CD4-positive, alpha-beta T cell (primary cell): ENCODE results near the gene PAWR. TPM values are rescaled to one million over a fixed set of nuclear protein-coding genes. Genes with fewer than 3 reads are reported as not detected.
"Not testable (repeated sequence)": the region's sequence is repeated elsewhere in the genome, so short reads cannot be mapped to it uniquely, and the experiment has no call there.

Experiments used
- ATAC-seq: fragments of 200-7000 bp; cut with Tn5 transposase; one replicate; pipeline ENCODE4 v1.10.0; 2022; ENCODE audit warnings: mild to moderate bottlenecking; ENCODE audit not compliant: poor library complexity
- CTCF ChIA-PET: fragments of 350-600 bp; sonication (Branson Sonifier 250); formaldehyde crosslinking; loops from one replicate; lab custom pipeline; 2021; ENCODE audit warnings: antibody characterized with exemption, inconsistent platforms; lab: Charles Lee
- POLR2A ChIA-PET: fragments of 350-600 bp; sonication (Branson Sonifier 250); formaldehyde crosslinking; loops from one replicate; lab custom pipeline; 2021; ENCODE audit warnings: antibody characterized with exemption, inconsistent platforms; lab: Charles Lee
- DNase-seq, 14 experiments: peaks; one replicate each; pipeline ENCODE4 v3.0.0-alpha.2; 2013 to 2020; ENCODE audit warnings: mixed read lengths in 2 of 14
- H3K27ac ChIP-seq, 2 donors: one replicate each; pipeline versions ENCODE4 v1.5.1 to v1.7.0; 2013; ENCODE audit warnings: low read length in 2 of 2, low read depth in 1 of 2, mild to moderate bottlenecking in 1 of 2
- H3K27me3 ChIP-seq, 2 experiments: 1 replicate in 1 of 2; 2 replicates in 1 of 2; pipeline versions ENCODE4 v1.6.1 to v1.7.0; 2013; ENCODE audit warnings: low read length in 2 of 2, control low read depth in 1 of 2, mild to moderate bottlenecking in 1 of 2, moderate library complexity in 1 of 2; ENCODE audit not compliant: insufficient read depth in 2 of 2, control insufficient read depth in 1 of 2
- H3K36me3 ChIP-seq: one replicate; pipeline ENCODE4 v1.6.1; 2013; ENCODE audit warnings: low read length, control low read depth; ENCODE audit not compliant: insufficient read depth
- H3K4me1 ChIP-seq: one replicate; pipeline ENCODE4 v1.6.1; 2013; ENCODE audit warnings: low read length, control low read depth; ENCODE audit not compliant: insufficient read depth
- H3K4me3 ChIP-seq: one replicate; pipeline ENCODE4 v1.5.1; 2013; ENCODE audit warnings: mild to moderate bottlenecking, low read length, moderate library complexity
- H3K9me3 ChIP-seq, 2 experiments: 1 replicate in 1 of 2; 2 replicates in 1 of 2; pipeline versions ENCODE4 v1.6.1 to v1.7.0; 2013; ENCODE audit warnings: low read length in 2 of 2, mild to moderate bottlenecking in 2 of 2, control low read depth in 1 of 2, moderate library complexity in 1 of 2; ENCODE audit not compliant: control insufficient read depth in 1 of 2, insufficient read depth in 1 of 2
- H3K27ac Mint-ChIP-seq: one replicate; pipeline ENCODE4 v1.8.0; 2020; ENCODE audit warnings: mixed read lengths
- H3K27me3 Mint-ChIP-seq: one replicate; pipeline ENCODE4 v1.8.0; 2021; ENCODE audit warnings: mixed read lengths
- H3K36me3 Mint-ChIP-seq: one replicate; pipeline ENCODE4 v1.8.0; 2021; ENCODE audit warnings: low read depth, mixed read lengths
- H3K4me1 Mint-ChIP-seq: one replicate; pipeline ENCODE4 v1.8.0; 2021; ENCODE audit warnings: low read depth, mixed read lengths
- H3K4me3 Mint-ChIP-seq: one replicate; pipeline ENCODE4 v1.8.0; 2020; ENCODE audit warnings: mild to moderate bottlenecking, mixed read lengths
- H3K9me3 Mint-ChIP-seq: one replicate; pipeline ENCODE4 v1.8.0; 2020; ENCODE audit warnings: mixed read lengths
- intact Hi-C, 2 experiments: fragments of 100-400 bp; cut with DNase I in 1 of 2; cut with micrococcal nuclease in 1 of 2; formaldehyde crosslinking; loops; one replicate each; pipeline versions ENCODE4 v1.15.1 to v1.9.0; 2023 to 2025; cut with DNase I, micrococcal nuclease
- total RNA-seq, 174 experiments: library from RNA in 2 of 174; stranded (reverse) in 2 of 174; gene quantifications; one replicate each; pipeline ENCODE4 v1.2.3 and lab custom pipeline; 2021 to 2026
- TF ChIP-seq, protein P1 (sequence below): fragments of 200-600 bp; IDR thresholded peaks from one replicate; pipeline ENCODE4 v1.8.0; 2022; ENCODE audit warnings: antibody characterized with exemption, mild to moderate bottlenecking

Gene PAWR
- total RNA-seq, 2 experiments from 2014 or later, result 1.6 to 3.2 TPM

DNA sequence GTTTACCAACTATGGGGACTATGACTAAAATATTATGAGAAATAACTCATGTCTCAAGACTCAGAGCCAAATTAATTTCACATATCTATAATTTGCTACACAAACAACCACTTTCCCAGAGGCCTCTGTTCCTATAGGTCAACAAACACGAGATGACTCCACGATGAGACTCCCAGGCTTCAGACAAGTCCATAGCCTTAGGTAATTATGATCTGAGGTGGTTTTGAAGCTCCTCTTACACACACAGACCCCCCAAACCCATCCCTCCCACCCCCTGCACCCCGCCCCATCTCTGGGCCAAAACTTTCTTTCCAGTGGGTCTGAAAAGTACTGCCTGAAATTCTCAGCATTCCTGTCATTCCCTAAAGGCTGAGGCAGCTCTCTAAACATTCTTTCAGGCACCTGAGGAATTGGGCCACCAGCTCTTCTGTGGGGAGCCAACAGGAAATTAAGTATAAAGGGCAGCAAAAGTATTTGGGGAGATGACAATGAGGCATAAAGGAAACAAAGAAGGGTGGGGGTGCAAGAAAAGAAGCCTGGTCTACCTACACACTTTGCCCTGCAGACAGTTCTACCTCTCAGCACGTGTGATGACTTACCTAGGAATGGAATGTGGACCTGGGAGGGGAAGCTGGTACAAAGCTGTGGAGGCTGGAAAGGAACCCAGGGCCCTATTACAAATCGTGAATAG lies 143.6 kb downstream of the PAWR start:
- Mint-ChIP-seq H3K4me1 (no peaks in the 10 kb centered on the region), H3K36me3 (no peaks in the 10 kb centered on the region), H3K4me3 (no peak overlapping the region), H3K27ac (no peak overlapping the region), H3K9me3 (no peaks in the 10 kb centered on the region), H3K27me3 (no peaks in the 10 kb centered on the region)
- Histone ChIP-seq H3K27me3 (no peaks in the 10 kb centered on the region), H3K27ac (no peak overlapping the region), H3K9me3 (no peaks in the 10 kb centered on the region), H3K4me1 (no peaks in the 10 kb centered on the region), H3K4me3 (no peak overlapping the region), H3K36me3 (no peaks in the 10 kb centered on the region)
- ChIA-PET CTCF (no interaction called here), POLR2A (no interaction called here)
- intact Hi-C loops, result no loop called here
- TF ChIP-seq, protein P1, sequence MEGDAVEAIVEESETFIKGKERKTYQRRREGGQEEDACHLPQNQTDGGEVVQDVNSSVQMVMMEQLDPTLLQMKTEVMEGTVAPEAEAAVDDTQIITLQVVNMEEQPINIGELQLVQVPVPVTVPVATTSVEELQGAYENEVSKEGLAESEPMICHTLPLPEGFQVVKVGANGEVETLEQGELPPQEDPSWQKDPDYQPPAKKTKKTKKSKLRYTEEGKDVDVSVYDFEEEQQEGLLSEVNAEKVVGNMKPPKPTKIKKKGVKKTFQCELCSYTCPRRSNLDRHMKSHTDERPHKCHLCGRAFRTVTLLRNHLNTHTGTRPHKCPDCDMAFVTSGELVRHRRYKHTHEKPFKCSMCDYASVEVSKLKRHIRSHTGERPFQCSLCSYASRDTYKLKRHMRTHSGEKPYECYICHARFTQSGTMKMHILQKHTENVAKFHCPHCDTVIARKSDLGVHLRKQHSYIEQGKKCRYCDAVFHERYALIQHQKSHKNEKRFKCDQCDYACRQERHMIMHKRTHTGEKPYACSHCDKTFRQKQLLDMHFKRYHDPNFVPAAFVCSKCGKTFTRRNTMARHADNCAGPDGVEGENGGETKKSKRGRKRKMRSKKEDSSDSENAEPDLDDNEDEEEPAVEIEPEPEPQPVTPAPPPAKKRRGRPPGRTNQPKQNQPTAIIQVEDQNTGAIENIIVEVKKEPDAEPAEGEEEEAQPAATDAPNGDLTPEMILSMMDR, result no peak
- DNase-seq (no peak), ATAC-seq (no peak)

DNA sequence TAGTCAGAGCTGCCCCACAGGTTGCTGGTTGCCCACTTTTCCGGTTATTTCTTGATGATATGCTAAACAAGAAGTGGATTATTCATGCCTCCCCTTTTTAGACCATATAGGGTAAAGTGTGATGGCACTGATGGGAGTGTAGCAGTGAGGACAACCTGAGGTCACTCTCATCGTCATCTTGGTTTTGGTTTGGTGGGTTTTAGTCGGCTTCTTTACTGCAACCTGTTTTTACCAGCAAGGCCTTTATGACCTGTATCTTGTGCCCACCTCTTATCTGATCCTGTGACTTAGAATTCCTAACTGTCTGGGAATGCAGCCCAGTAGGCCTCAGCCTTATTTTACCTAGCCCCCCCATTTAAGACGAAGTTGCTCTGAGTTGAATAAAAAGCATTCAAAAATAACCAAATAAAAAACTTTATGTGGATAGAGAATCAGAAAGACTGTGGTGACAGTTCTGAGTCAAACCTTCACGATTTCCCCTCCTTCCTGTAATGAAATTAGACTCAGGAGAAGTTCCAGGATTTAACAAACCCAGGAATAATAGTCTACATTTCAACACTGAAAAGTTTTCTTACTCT lies 144.2 kb downstream of the PAWR start:
- Mint-ChIP-seq H3K27me3 (no peaks in the 10 kb centered on the region), H3K9me3 (no peaks in the 10 kb centered on the region), H3K4me1 (no peaks in the 10 kb centered on the region), H3K4me3 (no peak overlapping the region), H3K36me3 (no peaks in the 10 kb centered on the region), H3K27ac (no peak overlapping the region)
- H3K27me3 ChIP-seq, result no peaks in the 10 kb centered on the region
- H3K4me1 ChIP-seq, result no peaks in the 10 kb centered on the region
- H3K4me3 ChIP-seq, result no peak overlapping the region
- intact Hi-C loops, result no loop called here
- no peak overlapping the region for H3K27ac ChIP-seq
- ChIA-PET POLR2A (no interaction called here), CTCF (no interaction called here)
- DNase-seq, result no peak
- no peak for ATAC-seq
- TF ChIP-seq, protein P1, result no peak
- no peaks in the 10 kb centered on the region for H3K36me3 ChIP-seq
- no peaks in the 10 kb centered on the region for H3K9me3 ChIP-seq

DNA sequence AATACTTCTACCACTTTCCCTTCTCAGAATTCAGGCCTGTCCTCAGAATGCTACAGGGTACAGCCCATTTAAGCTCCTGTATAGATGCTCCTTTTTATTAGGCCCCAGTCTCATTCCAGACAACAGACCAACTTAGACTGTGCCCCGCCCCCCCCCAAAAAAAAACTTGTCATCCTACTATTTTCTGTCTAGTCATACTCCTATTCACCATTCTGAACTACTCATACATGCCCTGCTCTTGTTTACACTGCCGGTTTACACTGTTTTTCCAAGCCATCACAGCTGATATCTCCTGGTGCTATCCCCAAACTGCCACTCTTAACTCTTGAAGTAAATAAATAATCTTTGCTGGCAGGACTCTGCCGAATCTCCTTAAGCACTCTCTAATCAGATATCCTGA lies 146.3 kb downstream of the PAWR start:
- H3K4me3 ChIP-seq, H3K27ac ChIP-seq, H3K4me1 Mint-ChIP-seq, H3K9me3 Mint-ChIP-seq, H3K27me3 Mint-ChIP-seq, H3K36me3 ChIP-seq, CTCF ChIA-PET, ATAC-seq, DNase-seq, H3K9me3 ChIP-seq, H3K27me3 ChIP-seq, H3K4me3 Mint-ChIP-seq, POLR2A ChIA-PET, H3K36me3 Mint-ChIP-seq, intact Hi-C loops, H3K27ac Mint-ChIP-seq, H3K4me1 ChIP-seq: not testable (repeated sequence)

GRCh38 chr12:79537675-79538074 lies 153.1 kb downstream of the PAWR start:
- intact Hi-C loops, result no loop called here
- Histone ChIP-seq H3K27me3 (no peaks in the 10 kb centered on the region), H3K9me3 (peaks cover 0 to 2% of the 10 kb centered on the region in 2 experiments), H3K4me1 (no peaks in the 10 kb centered on the region), H3K4me3 (no peak overlapping the region), H3K27ac (no peak overlapping the region), H3K36me3 (no peaks in the 10 kb centered on the region)
- Mint-ChIP-seq H3K27me3 (no peaks in the 10 kb centered on the region), H3K27ac (no peak overlapping the region), H3K36me3 (no peaks in the 10 kb centered on the region), H3K4me1 (no peaks in the 10 kb centered on the region), H3K9me3 (no peaks in the 10 kb centered on the region), H3K4me3 (no peak overlapping the region)
- ChIA-PET CTCF (no interaction called here), POLR2A (no interaction called here)
- ATAC-seq, result no peak
- no peak for DNase-seq
- TF ChIP-seq, protein P1, result no peak
